ENCODE data around the gene HK1.

Gene HK1

GRCh38 chr10:69392481-69393000 lies 114.2 kb downstream of the HK1 start:
- no peaks in the 10 kb centered on the region for H3K9me3 Mint-ChIP-seq
- H3K4me3 Mint-ChIP-seq, result no peak overlapping the region
- H3K4me1 Mint-ChIP-seq, result no peaks in the 10 kb centered on the region
- H3K27ac Mint-ChIP-seq, result peak overlapping the region; percentile 37 to 66 (median 64)
- H3K27me3 Mint-ChIP-seq (ENCODE audit: low read depth), result no peaks in the 10 kb centered on the region
- peaks cover 30% of the 10 kb centered on the region for H3K36me3 Mint-ChIP-seq (ENCODE audit: low read depth)
- TF ChIP-seq CTCF (IDR thresholded peaks at IDR 0.05; ENCODE audit: unreplicated experiment in 3 of 3), result peak; percentile 83 to 90 (median 86)

DNA sequence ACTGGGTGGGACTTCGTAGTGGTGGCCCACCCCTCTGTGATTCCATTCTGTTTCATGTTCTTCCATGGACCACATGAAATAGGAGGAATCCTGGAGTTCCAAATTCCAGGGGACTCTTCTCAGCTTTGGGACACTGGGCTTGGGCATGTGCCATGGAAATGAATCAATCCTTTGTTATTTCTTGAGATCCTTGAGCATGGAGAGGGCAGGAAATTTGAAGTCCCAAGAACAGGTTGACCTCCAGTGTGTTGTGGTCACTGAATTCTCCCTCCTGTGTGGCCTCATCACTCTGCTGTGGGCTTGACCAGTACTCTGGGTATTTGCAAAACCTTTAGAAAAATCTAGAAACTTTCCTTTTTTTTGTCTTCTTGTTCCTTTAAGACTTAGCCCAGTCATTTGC lies 115.7 kb downstream of the HK1 start:
- peaks cover 13% of the 10 kb centered on the region for H3K4me1 Mint-ChIP-seq
- no peak for TF ChIP-seq CTCF (IDR thresholded peaks at IDR 0.05; ENCODE audit: unreplicated experiment in 3 of 3)
- peaks cover 23% of the 10 kb centered on the region for H3K36me3 Mint-ChIP-seq (ENCODE audit: low read depth)
- no peak overlapping the region for H3K27ac Mint-ChIP-seq
- H3K27me3 Mint-ChIP-seq (ENCODE audit: low read depth), result peaks cover 3% of the 10 kb centered on the region
- no peaks in the 10 kb centered on the region for H3K9me3 Mint-ChIP-seq
- no peak overlapping the region for H3K4me3 Mint-ChIP-seq

DNA sequence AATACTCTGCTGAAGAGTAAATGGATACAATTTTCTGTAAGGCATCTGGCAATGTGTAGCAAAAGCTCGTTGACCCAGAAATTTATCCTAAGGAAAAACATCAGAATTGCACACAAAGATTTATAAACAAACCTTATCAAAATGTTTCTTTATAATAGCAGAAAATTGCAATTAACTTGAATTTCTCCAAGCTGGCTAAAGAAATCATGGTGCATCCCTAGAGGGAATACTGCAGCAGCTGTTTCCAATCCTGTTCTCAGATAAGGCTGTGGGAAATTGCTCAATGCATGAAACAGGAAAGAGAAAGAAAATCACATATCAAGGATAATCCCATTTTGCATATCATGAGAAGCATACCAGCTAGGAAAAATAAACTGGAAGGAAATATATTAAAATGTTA lies 119.7 kb downstream of the HK1 start:
- Mint-ChIP-seq H3K27me3 (ENCODE audit: low read depth) (peaks cover 6% of the 10 kb centered on the region), H3K4me3 (no peak overlapping the region), H3K36me3 (ENCODE audit: low read depth) (peaks cover 39% of the 10 kb centered on the region)

GRCh38 chr10:69398466-69398865 lies 120.2 kb downstream of the HK1 start:
- H3K36me3 Mint-ChIP-seq (ENCODE audit: low read depth), result peaks cover 39% of the 10 kb centered on the region
- TF ChIP-seq CTCF (IDR thresholded peaks at IDR 0.05; ENCODE audit: unreplicated experiment in 3 of 3), result no peak
- H3K27ac Mint-ChIP-seq, result peak overlapping the region; percentile 90 to 95 (median 95)
- H3K4me1 Mint-ChIP-seq, result peaks cover 23% of the 10 kb centered on the region
- peaks cover 6% of the 10 kb centered on the region for H3K27me3 Mint-ChIP-seq (ENCODE audit: low read depth)
- H3K4me3 Mint-ChIP-seq, result peak overlapping the region in 1 of 3 experiments; percentile 29
- H3K9me3 Mint-ChIP-seq, result no peaks in the 10 kb centered on the region

More for the DNA sequence above, 119.7 kb downstream of the HK1 start:
- H3K9me3 Mint-ChIP-seq, result no peaks in the 10 kb centered on the region
- H3K27ac Mint-ChIP-seq, result peak overlapping the region; percentile 90 to 95 (median 95)
- H3K4me1 Mint-ChIP-seq, result peaks cover 20% of the 10 kb centered on the region
- TF ChIP-seq CTCF (IDR thresholded peaks at IDR 0.05; ENCODE audit: unreplicated experiment in 3 of 3), result no peak

GRCh38 chr10:69400936-69401335 lies 122.6 kb downstream of the HK1 start:
- Mint-ChIP-seq H3K4me3 (no peak overlapping the region), H3K36me3 (ENCODE audit: low read depth) (peaks cover 32% of the 10 kb centered on the region), H3K4me1 (peaks cover 33% of the 10 kb centered on the region), H3K27ac (no peak overlapping the region), H3K9me3 (no peaks in the 10 kb centered on the region), H3K27me3 (ENCODE audit: low read depth) (peaks cover 6% of the 10 kb centered on the region)
- TF ChIP-seq CTCF (IDR thresholded peaks at IDR 0.05; ENCODE audit: unreplicated experiment in 3 of 3), result no peak

DNA sequence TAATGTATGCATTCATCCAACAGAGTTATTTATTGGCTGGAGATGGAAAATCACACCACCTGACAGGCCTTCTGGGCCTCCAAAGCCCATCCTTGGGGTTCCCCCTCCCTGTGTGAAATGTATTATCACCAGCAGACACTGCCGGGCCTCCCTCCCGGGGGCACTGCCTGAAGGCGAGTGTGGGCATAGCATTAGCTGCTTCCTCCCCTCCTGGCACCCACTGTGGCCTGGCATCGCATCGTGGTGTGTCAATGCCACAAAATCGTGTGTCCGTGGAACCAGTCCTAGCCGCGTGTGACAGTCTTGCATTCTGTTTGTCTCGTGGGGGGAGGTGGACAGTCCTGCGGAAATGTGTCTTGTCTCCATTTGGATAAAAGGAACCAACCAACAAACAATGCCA lies 123.1 kb downstream of the HK1 start:
- Mint-ChIP-seq H3K9me3 (no peaks in the 10 kb centered on the region), H3K4me3 (no peak overlapping the region), H3K4me1 (peaks cover 38% of the 10 kb centered on the region), H3K27ac (no peak overlapping the region), H3K27me3 (ENCODE audit: low read depth) (peaks cover 6% of the 10 kb centered on the region), H3K36me3 (ENCODE audit: low read depth) (peaks cover 32% of the 10 kb centered on the region)
- no peak for TF ChIP-seq CTCF (IDR thresholded peaks at IDR 0.05; ENCODE audit: unreplicated experiment in 3 of 3)

Measured in nephron (organoid).